GM19455 (cell line): ENCODE measurements around the gene RAD51B.

ENCODE experiments used
- ATAC-seq: cut with Tn5 transposase; IDR thresholded peaks from one replicate; pipeline ENCODE4 v1.9.1; 2021; ENCODE audit not compliant: unreplicated experiment

RAD51B gene

GRCh38 chr14:68703093-68703492 lies 883.5 kb downstream of the RAD51B start:
- ATAC-seq, result no peak

DNA sequence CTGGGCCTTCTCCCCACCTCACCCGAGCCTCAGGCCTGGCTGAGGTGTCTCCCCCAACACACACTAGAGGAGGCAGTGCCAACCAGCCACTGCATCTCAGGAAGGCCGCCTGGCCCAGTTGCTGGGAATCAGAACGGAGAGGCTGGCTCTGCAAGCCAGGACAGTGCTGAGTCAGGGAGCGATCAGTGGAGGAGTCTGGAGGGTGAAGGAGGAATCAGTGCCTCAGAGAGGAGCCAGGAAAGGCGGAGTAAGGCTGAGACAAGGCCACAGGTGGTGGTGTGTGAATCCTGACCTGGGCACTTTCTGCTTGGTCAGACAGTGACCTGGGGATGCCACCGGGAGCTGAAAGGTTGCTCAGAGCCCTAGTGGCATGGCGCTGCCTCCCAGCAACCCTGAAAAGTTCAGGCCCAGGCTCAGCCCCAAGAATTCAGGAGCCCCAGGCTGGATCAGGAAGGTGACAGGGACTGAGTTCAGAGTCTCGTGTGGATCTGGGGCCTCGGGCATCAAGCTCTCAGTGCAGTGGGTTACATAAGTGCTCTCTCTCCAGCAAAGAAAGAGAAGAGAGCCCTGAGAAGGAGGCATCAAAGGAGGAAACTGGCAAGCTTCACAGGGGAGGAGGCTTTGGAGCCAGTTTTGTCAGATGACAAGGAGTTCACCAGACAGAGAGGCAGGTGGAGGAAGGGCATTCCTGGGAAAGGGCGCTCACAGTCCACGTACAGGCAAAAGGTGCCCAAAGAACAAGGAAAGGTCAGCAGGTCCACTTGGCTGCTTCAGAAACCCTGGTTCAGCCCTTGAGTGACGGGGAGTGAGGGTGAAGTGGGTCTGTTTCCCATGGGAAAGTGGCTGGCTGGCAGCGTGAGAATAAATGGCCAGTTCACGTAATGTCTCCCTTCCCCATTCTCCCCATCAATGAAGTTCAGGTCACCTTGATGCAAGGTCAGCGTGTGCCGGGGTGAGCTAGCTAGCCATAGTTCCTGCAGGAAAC lies 885.4 kb downstream of the RAD51B start:
- ATAC-seq, result no peak

DNA sequence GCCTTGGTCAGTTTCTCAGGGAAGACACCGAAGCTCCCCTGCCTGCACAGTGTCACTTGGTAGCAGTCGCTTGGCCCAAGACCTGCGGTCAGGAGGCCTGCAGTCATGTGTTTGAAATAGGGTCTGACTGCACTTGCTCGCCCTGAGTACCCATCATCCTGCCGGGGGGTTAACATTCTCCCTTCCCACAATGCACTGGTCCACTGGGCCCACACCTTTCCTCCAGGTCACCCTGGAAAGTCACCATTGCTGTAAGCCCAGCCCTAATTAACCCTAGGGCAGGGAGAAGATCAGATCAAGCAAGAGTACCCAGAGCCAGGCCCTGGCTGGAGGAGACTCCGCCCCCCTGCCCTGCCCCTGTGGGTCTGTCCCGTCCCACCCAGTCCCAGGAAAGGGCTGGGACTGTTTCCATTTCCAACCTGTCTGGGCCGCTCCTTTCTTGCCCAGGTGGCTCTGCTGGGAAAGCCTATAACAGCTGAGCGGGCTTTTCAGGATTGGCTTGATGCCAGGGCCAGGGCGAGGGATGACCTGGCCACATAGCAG lies 886.2 kb downstream of the RAD51B start:
- no peak for ATAC-seq

DNA sequence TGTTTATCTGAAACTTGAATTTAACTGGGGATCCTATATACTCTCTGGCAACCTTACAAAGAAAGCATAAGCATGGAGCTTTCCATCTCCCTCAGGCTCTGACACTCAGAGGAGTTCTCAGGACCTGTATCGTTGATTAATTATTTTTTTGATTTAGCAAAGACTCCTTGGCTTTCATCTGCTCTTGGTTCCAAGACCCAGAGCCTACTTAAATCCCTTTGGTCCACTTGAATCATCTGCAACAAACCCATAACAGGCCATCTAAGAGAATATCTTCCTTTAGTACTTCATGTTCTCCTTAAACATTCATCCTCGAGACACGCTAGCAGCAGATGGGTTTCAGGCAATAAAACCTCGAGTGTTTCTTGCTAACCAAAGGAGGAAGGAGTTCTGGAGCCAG lies 887.9 kb downstream of the RAD51B start:
- ATAC-seq, result no peak

GRCh38 chr14:68708343-68708742 lies 888.8 kb downstream of the RAD51B start:
- ATAC-seq, result no peak

DNA sequence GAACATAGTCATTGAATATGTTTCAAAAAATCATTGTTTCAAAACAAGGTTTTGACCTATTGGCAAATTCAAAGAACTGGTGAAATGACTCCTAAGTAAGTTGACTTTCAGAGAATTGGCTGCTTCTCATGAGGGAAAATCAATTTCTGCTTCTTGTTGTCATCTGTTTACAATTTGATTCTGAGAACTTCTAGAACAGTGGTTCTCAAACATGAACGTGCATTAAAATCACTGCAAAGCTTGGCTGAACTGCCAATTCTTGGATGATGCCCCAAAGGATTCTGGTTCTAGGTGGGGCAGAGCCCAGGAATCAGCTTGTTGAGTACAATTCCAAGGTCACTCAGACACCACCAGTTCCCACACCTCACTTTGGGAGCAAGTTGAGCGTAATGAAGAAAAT lies 889.4 kb downstream of the RAD51B start:
- no peak for ATAC-seq

- ATAC-seq, result no peak
Measured at GRCh38 chr14:68710776-68711175, 891.2 kb downstream of the RAD51B start.

GRCh38 chr14:68711561-68712309 lies 892.2 kb downstream of the RAD51B start:
- ATAC-seq, result no peak

DNA sequence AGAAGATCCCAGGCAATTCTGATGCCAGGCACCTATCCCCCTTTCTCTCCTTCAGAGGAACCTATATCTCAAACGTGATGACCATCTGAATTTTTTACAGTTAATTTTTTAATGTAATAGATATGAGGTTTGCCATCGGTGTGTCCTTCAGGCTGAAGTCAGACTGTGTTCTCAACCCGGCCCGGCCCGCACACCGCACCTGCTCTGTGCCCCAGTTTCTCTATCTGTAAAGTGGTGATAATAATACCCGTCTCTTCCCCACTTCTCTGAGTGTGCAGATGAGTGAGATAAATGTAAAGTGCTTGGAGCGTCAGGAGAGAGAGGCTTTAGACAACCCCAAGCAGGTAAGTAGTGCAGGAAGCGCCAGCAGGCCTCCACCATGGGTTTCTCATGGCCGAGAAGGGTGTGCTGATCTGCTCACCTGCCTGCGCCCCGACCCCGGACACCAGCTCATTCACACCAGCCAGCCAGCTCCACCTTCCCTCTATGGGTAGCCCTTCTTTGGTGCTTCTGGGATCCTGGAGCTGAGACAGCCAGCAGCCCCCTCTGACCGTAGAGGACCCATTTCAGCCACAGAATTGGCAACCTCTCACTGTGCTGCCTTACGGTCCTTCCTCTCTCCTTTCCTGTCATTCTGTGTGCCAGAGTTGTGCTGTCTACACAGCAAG lies 893.3 kb downstream of the RAD51B start:
- ATAC-seq, result no peak

- no peak for ATAC-seq
Measured at GRCh38 chr14:68713782-68714181, 894.2 kb downstream of the RAD51B start.

GRCh38 chr14:68714991-68715924 lies 895.7 kb downstream of the RAD51B start:
- ATAC-seq, result no peak

DNA sequence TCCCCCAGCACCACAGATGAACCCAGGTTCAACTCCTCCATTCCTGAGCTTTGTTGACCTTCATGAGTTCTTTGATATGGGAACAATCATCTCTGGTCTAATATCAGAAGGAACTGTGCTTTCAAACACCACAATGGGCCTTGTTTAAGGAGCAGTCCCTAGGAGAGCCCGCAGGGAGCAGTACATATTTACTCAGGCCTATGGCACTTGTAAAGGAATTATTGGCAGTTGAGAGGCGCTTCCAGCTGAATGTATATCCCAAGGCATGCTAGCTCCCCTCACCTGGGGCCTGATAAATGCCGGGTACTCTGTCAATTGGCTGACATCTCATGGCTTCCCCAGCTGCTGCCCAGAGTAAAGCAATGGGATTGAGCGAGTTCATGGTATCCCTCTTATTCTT lies 897.1 kb downstream of the RAD51B start:
- no peak for ATAC-seq

GRCh38 chr14:68718023-68718990 lies 898.7 kb downstream of the RAD51B start:
- ATAC-seq, result no peak

- ATAC-seq, result no peak
Measured at GRCh38 chr14:68719634-68720384, 900.2 kb downstream of the RAD51B start.

- no peak for ATAC-seq
Measured at GRCh38 chr14:68722186-68722585, 902.6 kb downstream of the RAD51B start.

DNA sequence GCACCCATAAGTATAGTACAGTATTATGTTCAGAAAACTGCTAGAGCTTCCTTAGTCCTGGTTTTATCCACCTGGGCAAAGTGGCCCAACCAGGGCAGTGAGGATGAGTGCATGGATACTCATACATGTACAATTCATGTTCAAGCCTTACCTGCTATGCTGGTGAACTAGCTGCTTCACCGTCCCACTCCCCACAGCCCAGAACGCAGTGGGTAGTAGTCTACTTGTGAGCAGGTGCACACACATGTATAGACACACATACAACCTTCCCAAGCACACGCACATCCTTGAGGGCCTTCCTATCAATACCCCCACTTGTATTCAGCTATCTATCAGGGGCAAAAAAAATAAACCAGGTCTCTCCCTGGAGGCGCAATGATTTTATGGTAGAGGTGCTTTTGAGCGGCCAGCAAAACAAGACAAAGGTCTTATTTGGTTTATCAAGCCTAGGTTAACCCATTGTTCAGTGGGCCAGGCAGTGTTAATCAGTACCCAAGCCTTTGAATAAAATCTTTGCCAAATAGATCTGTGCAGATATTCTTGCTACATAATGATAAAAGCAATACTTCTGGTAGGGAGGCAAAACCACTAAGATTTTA lies 903.5 kb downstream of the RAD51B start:
- ATAC-seq, result no peak

- ATAC-seq, result no peak
Measured at GRCh38 chr14:68723808-68724268, 904.3 kb downstream of the RAD51B start.

DNA sequence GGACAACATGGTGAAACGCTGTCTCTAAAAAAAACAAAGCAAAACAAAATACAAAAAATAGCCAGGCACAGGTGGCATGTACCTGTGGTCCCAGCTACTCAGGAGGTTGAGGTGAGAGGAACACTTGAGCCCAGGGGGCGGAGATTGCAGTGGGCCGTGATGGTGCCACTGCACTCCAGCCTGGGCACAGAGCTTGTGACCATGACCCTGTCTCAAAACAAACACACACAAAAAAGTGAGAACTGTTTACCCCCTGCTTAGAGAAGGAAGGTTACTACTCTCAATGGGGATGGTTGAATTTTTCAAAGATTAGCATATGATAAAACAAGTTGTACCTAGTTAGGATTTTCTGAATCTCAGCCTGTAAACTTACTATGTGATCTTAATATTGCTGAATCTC lies 905.3 kb downstream of the RAD51B start:
- no peak for ATAC-seq
